Activated naive CD4-positive, alpha-beta T cell treated with anti-CD3 and anti-CD28 coated beads, Interleukin-2, amount 50 U/mL, for 16 hours (primary cell): ENCODE measurements around the gene ZIM2.

Experiments used
- DNase-seq: peaks from one replicate; pipeline ENCODE4 v3.0.0-alpha.2; 2020

The ZIM2 gene

GRCh38 chr19:56838909-56839651, 1.4 kb downstream of the ZIM2 start:
- DNase-seq: no peak

GRCh38 chr19:56838024-56838908, 2.3 kb downstream of the ZIM2 start:
- DNase-seq: no peak

- no peak for DNase-seq
Measured at GRCh38 chr19:56837492-56838023, 3.0 kb downstream of the ZIM2 start.

GRCh38 chr19:56837004-56837403, 3.5 kb downstream of the ZIM2 start:
- no peak for DNase-seq

- no peak for DNase-seq
Measured at GRCh38 chr19:56836059-56836458, 4.5 kb downstream of the ZIM2 start.

- DNase-seq: no peak
Measured at GRCh38 chr19:56835401-56835800, 5.1 kb downstream of the ZIM2 start.

GRCh38 chr19:56834564-56835375, 5.8 kb downstream of the ZIM2 start:
- DNase-seq: no peak

GRCh38 chr19:56832352-56832928, 8.1 kb downstream of the ZIM2 start:
- no peak for DNase-seq

GRCh38 chr19:56831255-56831654, 9.3 kb downstream of the ZIM2 start:
- no peak for DNase-seq

GRCh38 chr19:56829596-56829995, 10.9 kb downstream of the ZIM2 start:
- no peak for DNase-seq

- DNase-seq: no peak
Measured at GRCh38 chr19:56827708-56828107, 12.8 kb downstream of the ZIM2 start.

- DNase-seq: no peak
Measured at GRCh38 chr19:56823956-56824355, 16.6 kb downstream of the ZIM2 start.

- DNase-seq: no peak
Measured at GRCh38 chr19:56823417-56823816, 17.1 kb downstream of the ZIM2 start.

- no peak for DNase-seq
Measured at GRCh38 chr19:56822755-56823154, 17.8 kb downstream of the ZIM2 start.

- DNase-seq: no peak
Measured at GRCh38 chr19:56821675-56822074, 18.9 kb downstream of the ZIM2 start.

GRCh38 chr19:56821209-56821608, 19.3 kb downstream of the ZIM2 start:
- no peak for DNase-seq

- DNase-seq: no peak
Measured at GRCh38 chr19:56819166-56819565, 21.4 kb downstream of the ZIM2 start.

GRCh38 chr19:56814656-56815055, 25.9 kb downstream of the ZIM2 start:
- no peak for DNase-seq

- no peak for DNase-seq
Measured at GRCh38 chr19:56813531-56813930, 27.0 kb downstream of the ZIM2 start.

GRCh38 chr19:56811480-56811879, 29.0 kb downstream of the ZIM2 start:
- DNase-seq: no peak

GRCh38 chr19:56810260-56810659, 30.3 kb downstream of the ZIM2 start:
- no peak for DNase-seq

- no peak for DNase-seq
Measured at GRCh38 chr19:56808717-56809392, 31.7 kb downstream of the ZIM2 start.
